Activated naive CD4-positive, alpha-beta T cell treated with anti-CD3 and anti-CD28 coated beads, Interleukin-2, amount 50 U/mL, for 72 hours (primary cell): ENCODE results near the gene NXPE2. TPM values are rescaled to one million over a fixed set of nuclear protein-coding genes. Genes with fewer than 3 reads are reported as not detected.

Source experiments
- ATAC-seq, 2 donors: fragments of 150-1000 bp; cut with Tn5 transposase; 2 replicates each; pipeline ENCODE4 v1.10.0; 2021; ENCODE audit warnings: mild to moderate bottlenecking in 2 of 2, moderate library complexity in 2 of 2
- DNase-seq, 2 donors: peaks; one replicate each; pipeline ENCODE4 v3.0.0; 2021 to 2022; ENCODE audit warnings: low spot score in 2 of 2
- H3K27ac Mint-ChIP-seq, 2 donors: one replicate each; pipeline ENCODE4 v1.8.0; 2022; ENCODE audit warnings: mild to moderate bottlenecking in 2 of 2, mixed read lengths in 2 of 2
- H3K36me3 Mint-ChIP-seq, 2 donors: one replicate each; pipeline ENCODE4 v1.8.0; 2022; ENCODE audit warnings: mixed read lengths in 2 of 2
- H3K9me3 Mint-ChIP-seq, 2 donors: one replicate each; pipeline ENCODE4 v1.8.0; 2022; ENCODE audit warnings: mixed read lengths in 2 of 2
- total RNA-seq, 2 donors: library from RNA; stranded (reverse); gene quantifications; one replicate each; pipeline ENCODE4 v1.2.3, GENCODE V29; 2022

Gene NXPE2
- total RNA-seq, 2 donors from 2014 or later, result not detected

- no peak overlapping the region for H3K27ac Mint-ChIP-seq
- H3K9me3 Mint-ChIP-seq, result no peaks in the 10 kb centered on the region
- no peak for DNase-seq
- no peak for ATAC-seq
- no peaks in the 10 kb centered on the region for H3K36me3 Mint-ChIP-seq
Observed at GRCh38 chr11:114719562-114719961, 41.2 kb downstream of the NXPE2 start.

DNA sequence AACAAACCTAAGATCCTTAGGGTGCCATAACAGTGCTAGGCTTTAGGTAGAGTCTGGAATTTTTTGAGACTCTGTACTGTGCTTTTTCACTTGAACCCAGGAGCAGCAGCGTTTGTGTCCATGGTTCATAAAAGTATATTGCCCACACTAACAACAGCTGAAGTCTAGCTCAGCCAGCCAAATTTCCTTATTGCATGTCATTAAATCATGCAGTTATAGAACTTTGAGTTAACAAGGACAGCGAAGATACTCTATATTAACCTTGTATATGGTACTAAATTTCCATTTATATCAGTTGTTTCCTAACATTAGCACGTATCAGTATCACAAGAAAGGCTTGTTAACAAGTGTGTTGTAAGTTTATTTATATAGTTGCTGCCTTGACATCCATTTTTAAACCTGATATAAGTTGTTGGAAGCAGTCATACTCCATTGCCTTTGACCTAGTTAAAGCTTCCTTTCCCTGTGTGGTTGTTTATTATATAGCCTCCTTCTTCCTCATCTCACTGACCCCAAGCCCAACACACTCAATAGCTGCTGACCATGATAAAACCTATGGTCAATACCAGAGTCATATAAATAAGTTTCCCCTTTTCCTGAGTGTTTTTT, 46.7 kb downstream of the NXPE2 start:
- Mint-ChIP-seq H3K36me3 (no peaks in the 10 kb centered on the region), H3K27ac (no peak overlapping the region), H3K9me3 (peaks cover 7 to 13% of the 10 kb centered on the region in 2 donors)
- DNase-seq (no peak), ATAC-seq (no peak)

GRCh38 chr11:114725623-114726022, 47.3 kb downstream of the NXPE2 start:
- no peak overlapping the region for H3K27ac Mint-ChIP-seq

DNA sequence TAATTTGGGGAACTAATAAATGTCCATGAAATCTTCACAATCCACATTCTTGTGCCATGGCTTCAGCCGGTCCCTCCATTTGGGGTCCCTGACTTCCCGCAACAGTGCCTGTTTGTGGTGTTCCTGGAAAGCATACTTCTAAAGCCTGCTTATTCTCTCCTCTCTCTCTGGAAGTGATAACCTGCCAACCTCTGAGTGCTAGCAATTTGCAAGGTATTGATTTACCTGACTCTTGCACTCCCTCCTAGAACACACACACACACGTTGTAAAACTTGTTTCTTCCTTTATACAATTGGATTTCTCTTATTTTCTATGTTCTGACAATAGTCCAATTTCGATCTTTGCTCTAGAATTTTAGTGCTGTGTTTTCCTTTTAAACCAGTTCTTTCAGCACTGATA, 58.5 kb downstream of the NXPE2 start:
- Mint-ChIP-seq H3K36me3 (no peaks in the 10 kb centered on the region), H3K9me3 (peaks cover 7 to 9% of the 10 kb centered on the region in 2 donors), H3K27ac (no peak overlapping the region)
- ATAC-seq, result no peak
- no peak for DNase-seq

More at GRCh38 chr11:114725623-114726022, 47.3 kb downstream of the NXPE2 start:
- DNase-seq, result no peak
- Mint-ChIP-seq H3K36me3 (no peaks in the 10 kb centered on the region), H3K9me3 (peaks cover 7 to 13% of the 10 kb centered on the region in 2 donors)
- no peak for ATAC-seq

DNA sequence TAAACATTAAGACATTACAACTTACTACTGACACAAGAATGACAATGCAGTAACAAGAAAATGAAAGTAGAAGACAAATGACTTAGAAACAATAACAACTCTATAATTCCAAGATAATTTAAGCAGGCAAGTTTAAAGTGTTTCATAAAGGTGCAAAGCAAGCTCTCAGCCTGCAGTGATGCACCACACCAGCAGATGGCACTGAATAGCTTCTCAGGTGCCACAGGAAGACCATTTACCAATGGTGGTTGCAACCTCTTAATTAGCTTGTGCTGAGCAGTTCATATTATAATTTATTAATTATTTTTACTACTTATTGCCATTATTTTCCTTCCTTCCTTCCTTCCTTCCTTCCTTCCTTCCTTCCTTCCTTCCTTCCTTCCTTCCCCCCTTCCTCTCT, 60.6 kb downstream of the NXPE2 start:
- Mint-ChIP-seq H3K27ac (no peak overlapping the region), H3K9me3 (peaks cover 7 to 9% of the 10 kb centered on the region in 2 donors), H3K36me3 (no peaks in the 10 kb centered on the region)
- ATAC-seq (no peak), DNase-seq (peak in 1 of 2 donors; percentile 32)

- peaks cover 7 to 9% of the 10 kb centered on the region in 2 donors for H3K9me3 Mint-ChIP-seq
- H3K36me3 Mint-ChIP-seq, result no peaks in the 10 kb centered on the region
- DNase-seq, result no peak
- H3K27ac Mint-ChIP-seq, result no peak overlapping the region
- ATAC-seq, result no peak
Observed at GRCh38 chr11:114745150-114745671, 66.9 kb downstream of the NXPE2 start.

GRCh38 chr11:114746013-114746412, 67.7 kb downstream of the NXPE2 start:
- Mint-ChIP-seq H3K36me3 (no peaks in the 10 kb centered on the region), H3K9me3 (peaks cover 7% of the 10 kb centered on the region in 2 donors), H3K27ac (no peak overlapping the region)
- DNase-seq (no peak), ATAC-seq (no peak)

Other genes with a start within 250 kb of the NXPE2 start
- gene REXO2, start 239.1 kb upstream of the NXPE2 start, total RNA-seq, result 10 to 100 TPM; 63.4 to 84.8 TPM
- gene NXPE1, start 118.6 kb upstream of the NXPE2 start, total RNA-seq, result not detected
- not detected for gene NXPE4, start 82.7 kb upstream of the NXPE2 start, total RNA-seq